NCI-H2107 (cell line): ENCODE results near the gene NOS1AP.
"Not testable (repeated sequence)": the region's sequence is repeated elsewhere in the genome, so short reads cannot be mapped to it uniquely, and the experiment has no call there.

Experiments
- DNase-seq: peaks from one replicate; lab custom pipeline; 2025; lab: John Stamatoyannopoulos, UW

Gene NOS1AP

GRCh38 chr1:162416215-162416614 is 346.7 kb downstream of the NOS1AP start:
- DNase-seq: no peak

- no peak for DNase-seq
These were observed 347.4 kb downstream of the NOS1AP start for GRCh38 chr1:162416909-162417308.

- DNase-seq: no peak
These were observed 348.2 kb downstream of the NOS1AP start for GRCh38 chr1:162417650-162418049.

GRCh38 chr1:162418584-162418983 is 349.1 kb downstream of the NOS1AP start:
- not testable (repeated sequence) for DNase-seq

- DNase-seq: not testable (repeated sequence)
These were observed 350.0 kb downstream of the NOS1AP start for GRCh38 chr1:162419450-162419931.
